ENCODE measurements around the gene AIFM1.
A peak's percentile ranks its signal among the peaks of the same experiment; 100 is the strongest.

Gene AIFM1

GRCh38 chrX:130109429-130110378 is 55.9 kb downstream of the AIFM1 start:
- peak overlapping the region; percentile 69 for H3K4me3 ChIP-seq (ENCODE audit: low read depth, low read length)
- TF ChIP-seq POLR2A (IDR thresholded peaks at IDR 0.05; ENCODE audit: extremely low read depth, insufficient read length) = no peak
- no peak for TF ChIP-seq CTCF (IDR thresholded peaks at IDR 0.05; ENCODE audit: low read depth, low read length)
- TF ChIP-seq MAX (IDR thresholded peaks at IDR 0.05; ENCODE audit: low read depth, low read length) = no peak
- no peak for TF ChIP-seq MYC (IDR thresholded peaks at IDR 0.05; ENCODE audit: low read depth, low read length)
- DNase-seq (ENCODE audit: low read depth) = peak; percentile 39

DNA sequence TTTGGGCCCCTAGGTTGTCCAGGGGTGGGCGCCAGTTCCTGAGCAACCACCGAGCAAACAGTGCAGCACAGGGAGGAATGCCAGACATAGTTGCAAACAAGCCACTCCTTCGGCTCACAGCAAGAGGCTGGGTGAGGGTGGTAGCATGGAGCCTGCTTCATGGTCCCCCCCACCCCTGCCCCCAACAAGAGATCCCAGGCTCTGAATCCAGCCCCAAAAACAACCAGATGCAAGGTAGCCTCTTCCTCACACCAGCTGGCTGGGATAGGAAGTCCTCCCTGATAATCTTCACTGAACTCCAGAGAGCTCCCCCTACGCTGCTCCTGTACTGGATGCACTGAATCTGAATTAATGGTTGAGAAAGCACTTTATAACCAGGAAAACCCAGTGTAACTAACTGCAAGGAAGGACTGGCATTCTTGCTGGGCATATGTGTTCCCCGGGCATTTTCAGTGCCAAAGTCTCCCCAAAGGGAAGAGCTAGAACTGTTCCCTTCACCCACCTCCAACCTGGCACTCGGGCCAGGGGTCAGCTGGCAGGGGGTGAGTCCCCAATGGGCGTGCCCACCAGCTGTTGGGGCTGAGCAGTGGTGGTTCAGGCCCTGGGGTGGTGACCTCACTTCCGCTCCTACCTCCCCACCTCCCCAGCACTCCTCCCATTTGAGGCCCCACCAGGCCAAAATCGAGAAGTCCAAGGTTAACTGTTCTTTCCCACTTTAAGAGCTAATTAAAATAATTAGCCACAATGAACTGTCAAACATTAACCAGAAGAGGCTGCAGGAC is 56.8 kb downstream of the AIFM1 start:
- H3K4me3 ChIP-seq (ENCODE audit: low read depth, low read length) = peak overlapping the region; percentile 69
- TF ChIP-seq MYC (IDR thresholded peaks at IDR 0.05; ENCODE audit: low read depth, low read length) (no peak), POLR2A (IDR thresholded peaks at IDR 0.05; ENCODE audit: extremely low read depth, insufficient read length) (no peak), CTCF (IDR thresholded peaks at IDR 0.05; ENCODE audit: low read depth, low read length) (no peak), MAX (IDR thresholded peaks at IDR 0.05; ENCODE audit: low read depth, low read length) (no peak)
- peak; percentile 82 for DNase-seq (ENCODE audit: low read depth)

GRCh38 chrX:130106071-130106470 is 59.6 kb downstream of the AIFM1 start:
- no peak for TF ChIP-seq MAX (IDR thresholded peaks at IDR 0.05; ENCODE audit: low read depth, low read length)
- no peak for TF ChIP-seq CTCF (IDR thresholded peaks at IDR 0.05; ENCODE audit: low read depth, low read length)
- TF ChIP-seq POLR2A (IDR thresholded peaks at IDR 0.05; ENCODE audit: extremely low read depth, insufficient read length) = no peak
- TF ChIP-seq MYC (IDR thresholded peaks at IDR 0.05; ENCODE audit: low read depth, low read length) = no peak
- H3K4me3 ChIP-seq (ENCODE audit: low read depth, low read length) = no peak overlapping the region
- DNase-seq (ENCODE audit: low read depth) = no peak

DNA sequence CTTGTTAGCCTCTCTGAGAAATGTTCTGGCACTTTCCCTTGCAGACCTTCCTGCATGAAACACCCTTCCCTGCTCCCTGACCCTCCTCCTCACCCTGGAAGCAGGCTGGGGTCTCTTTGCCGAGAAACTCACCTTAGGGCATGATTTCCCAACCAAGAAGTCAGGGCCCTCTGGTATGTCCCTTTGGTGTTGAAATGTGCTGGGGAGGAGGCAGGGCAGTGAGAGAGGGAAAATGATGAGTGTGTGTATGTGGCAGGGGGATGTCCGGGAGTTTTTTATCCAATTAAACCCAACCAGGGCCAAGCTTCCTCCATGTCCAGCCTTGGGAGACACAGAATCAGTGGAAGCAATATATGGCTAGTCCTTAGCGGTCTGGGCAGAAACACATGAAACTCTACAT is 60.4 kb downstream of the AIFM1 start:
- no peak overlapping the region for H3K4me3 ChIP-seq (ENCODE audit: low read depth, low read length)
- no peak for TF ChIP-seq CTCF (IDR thresholded peaks at IDR 0.05; ENCODE audit: low read depth, low read length)
- no peak for TF ChIP-seq MYC (IDR thresholded peaks at IDR 0.05; ENCODE audit: low read depth, low read length)
- no peak for TF ChIP-seq MAX (IDR thresholded peaks at IDR 0.05; ENCODE audit: low read depth, low read length)
- no peak for TF ChIP-seq POLR2A (IDR thresholded peaks at IDR 0.05; ENCODE audit: extremely low read depth, insufficient read length)
- DNase-seq (ENCODE audit: low read depth) = no peak

DNA sequence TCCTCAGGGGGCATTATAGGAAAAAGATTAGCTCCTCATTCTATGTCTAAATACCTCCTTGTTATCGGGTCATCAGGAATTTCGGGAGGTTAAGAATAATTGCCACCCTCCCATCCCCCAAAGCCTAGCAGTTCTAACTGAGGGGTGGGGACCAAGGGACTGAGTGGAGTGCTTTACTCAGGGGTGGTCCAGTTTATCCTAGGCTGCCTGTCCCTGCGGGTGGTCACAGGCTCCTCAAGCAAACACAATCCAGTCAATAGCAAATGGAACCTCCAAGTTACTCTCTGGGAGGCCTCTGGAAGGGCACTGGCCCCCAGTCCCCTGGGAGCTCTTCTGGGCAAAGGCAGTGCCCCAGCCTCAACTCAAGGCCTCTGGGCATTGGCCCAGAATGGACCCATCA is 62.0 kb downstream of the AIFM1 start:
- H3K4me3 ChIP-seq (ENCODE audit: low read depth, low read length) = no peak overlapping the region
- TF ChIP-seq MAX (IDR thresholded peaks at IDR 0.05; ENCODE audit: low read depth, low read length) = no peak
- TF ChIP-seq MYC (IDR thresholded peaks at IDR 0.05; ENCODE audit: low read depth, low read length) = no peak
- no peak for TF ChIP-seq CTCF (IDR thresholded peaks at IDR 0.05; ENCODE audit: low read depth, low read length)
- no peak for TF ChIP-seq POLR2A (IDR thresholded peaks at IDR 0.05; ENCODE audit: extremely low read depth, insufficient read length)
- no peak for DNase-seq (ENCODE audit: low read depth)
